ENCODE measurements around the gene ARL10.

ARL10 gene

GRCh38 chr5:176361437-176362232 lies 3.7 kb upstream of the ARL10 start, which contains the start of gene KIAA1191:
TSS of gene KIAA1191 (minus strand) at chr5:176361764. CDS start at chr5:176359508, 2,256 bp downstream.
- DNase-seq (ENCODE audit: low read depth): peak; percentile 63

- no peak for DNase-seq (ENCODE audit: low read depth)
These were observed 3.1 kb upstream of the ARL10 start for GRCh38 chr5:176362233-176362490.

- DNase-seq (ENCODE audit: low read depth): no peak
These were observed 429 bp upstream of the ARL10 start for GRCh38 chr5:176364765-176365350.

- DNase-seq (ENCODE audit: low read depth): no peak
These were observed 1.1 kb downstream of the ARL10 start for GRCh38 chr5:176366232-176366894.

- no peak for DNase-seq (ENCODE audit: low read depth)
These were observed 3.4 kb downstream of the ARL10 start for GRCh38 chr5:176368726-176369125.

- DNase-seq (ENCODE audit: low read depth): no peak
These were observed 4.8 kb downstream of the ARL10 start for GRCh38 chr5:176369934-176370711.

GRCh38 chr5:176371621-176372539 lies 6.6 kb downstream of the ARL10 start:
- no peak for DNase-seq (ENCODE audit: low read depth)

- DNase-seq (ENCODE audit: low read depth): no peak
These were observed 8.0 kb downstream of the ARL10 start for GRCh38 chr5:176373100-176373818.

- DNase-seq (ENCODE audit: low read depth): no peak
These were observed 14.6 kb downstream of the ARL10 start for GRCh38 chr5:176379881-176380280.

- DNase-seq (ENCODE audit: low read depth): no peak
These were observed 16.1 kb downstream of the ARL10 start for GRCh38 chr5:176381423-176381822.

- DNase-seq (ENCODE audit: low read depth): no peak
These were observed 16.7 kb downstream of the ARL10 start for GRCh38 chr5:176381979-176382378.

- no peak for DNase-seq (ENCODE audit: low read depth)
These were observed 17.4 kb downstream of the ARL10 start for GRCh38 chr5:176382721-176383120.

GRCh38 chr5:176383248-176383905 lies 18.1 kb downstream of the ARL10 start:
- no peak for DNase-seq (ENCODE audit: low read depth)

- DNase-seq (ENCODE audit: low read depth): no peak
These were observed 18.7 kb downstream of the ARL10 start for GRCh38 chr5:176383961-176384360.

- DNase-seq (ENCODE audit: low read depth): no peak
These were observed 19.2 kb downstream of the ARL10 start for GRCh38 chr5:176384366-176384930.

- no peak for DNase-seq (ENCODE audit: low read depth)
These were observed 19.7 kb downstream of the ARL10 start for GRCh38 chr5:176384991-176385390.

- DNase-seq (ENCODE audit: low read depth): no peak
These were observed 21.2 kb downstream of the ARL10 start for GRCh38 chr5:176386491-176386890.

GRCh38 chr5:176387384-176387925 lies 22.2 kb downstream of the ARL10 start:
- DNase-seq (ENCODE audit: low read depth): no peak

- DNase-seq (ENCODE audit: low read depth): no peak
These were observed 22.7 kb downstream of the ARL10 start for GRCh38 chr5:176388003-176388443.
